ENCODE data around the gene COL27A1. TPM values are rescaled to one million over a fixed set of nuclear protein-coding genes. Genes with fewer than 3 reads are reported as not detected.
"Not testable (repeated sequence)": the region's sequence is repeated elsewhere in the genome, so short reads cannot be mapped to it uniquely, and the experiment has no call there.

COL27A1 gene
- total RNA-seq, 1 donor from 2014 or later = 3.9 TPM

DNA sequence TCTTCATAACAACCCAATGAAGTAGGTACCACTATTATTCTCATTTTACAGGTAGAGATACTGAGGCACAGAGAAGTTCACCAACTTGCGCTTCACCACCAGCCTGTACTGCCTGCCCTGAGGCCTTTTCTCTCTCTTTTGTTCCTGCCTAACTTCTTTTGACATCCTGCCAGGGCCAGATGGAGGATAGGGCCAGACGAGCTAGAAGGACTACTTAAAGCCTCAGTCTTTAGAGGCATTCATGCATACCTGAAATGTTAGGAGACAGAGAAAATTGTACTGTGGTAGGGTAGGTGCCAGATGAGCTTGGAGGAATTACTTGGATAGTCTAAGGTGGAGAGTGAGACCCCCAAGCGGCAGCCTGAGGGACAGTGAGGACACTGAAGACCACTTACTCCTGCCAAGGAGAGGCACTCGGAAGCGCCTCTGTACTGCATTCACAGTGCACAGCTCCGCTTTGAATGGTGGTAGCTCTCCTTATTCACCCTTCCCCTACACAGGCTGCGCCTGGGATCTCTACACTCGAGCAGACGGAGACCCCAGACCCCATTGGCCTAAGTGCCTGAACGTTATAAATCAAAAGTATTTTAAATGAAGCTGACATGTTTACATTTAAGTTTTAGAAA, 161.4 kb downstream of the COL27A1 start:
- Mint-ChIP-seq H3K4me1 (ENCODE audit: low read depth, unreplicated experiment) (peaks cover 6% of the 10 kb centered on the region), H3K4me3 (ENCODE audit: unreplicated experiment) (no peak overlapping the region), H3K9me3 (ENCODE audit: unreplicated experiment) (peaks cover 2% of the 10 kb centered on the region), H3K27me3 (ENCODE audit: unreplicated experiment) (peaks cover 4% of the 10 kb centered on the region), H3K27ac (ENCODE audit: unreplicated experiment) (no peak overlapping the region), H3K36me3 (ENCODE audit: unreplicated experiment) (no peaks in the 10 kb centered on the region)
- TF ChIP-seq CTCF (IDR thresholded peaks at IDR 0.05; ENCODE audit: partially characterized antibody, unreplicated experiment) = no peak
- no peak for DNase-seq

- TF ChIP-seq CTCF (IDR thresholded peaks at IDR 0.05; ENCODE audit: partially characterized antibody, unreplicated experiment) = no peak
- no peaks in the 10 kb centered on the region for H3K36me3 Mint-ChIP-seq (ENCODE audit: unreplicated experiment)
- no peak overlapping the region for H3K27ac Mint-ChIP-seq (ENCODE audit: unreplicated experiment)
- H3K4me3 Mint-ChIP-seq (ENCODE audit: unreplicated experiment) = no peak overlapping the region
- DNase-seq = no peak
- peaks cover 2% of the 10 kb centered on the region for H3K4me1 Mint-ChIP-seq (ENCODE audit: low read depth, unreplicated experiment)
- H3K9me3 Mint-ChIP-seq (ENCODE audit: unreplicated experiment) = peaks cover 2% of the 10 kb centered on the region
- H3K27me3 Mint-ChIP-seq (ENCODE audit: unreplicated experiment) = peaks cover 4% of the 10 kb centered on the region
Observed at GRCh38 chr9:114317665-114318357, 162.5 kb downstream of the COL27A1 start.

DNA sequence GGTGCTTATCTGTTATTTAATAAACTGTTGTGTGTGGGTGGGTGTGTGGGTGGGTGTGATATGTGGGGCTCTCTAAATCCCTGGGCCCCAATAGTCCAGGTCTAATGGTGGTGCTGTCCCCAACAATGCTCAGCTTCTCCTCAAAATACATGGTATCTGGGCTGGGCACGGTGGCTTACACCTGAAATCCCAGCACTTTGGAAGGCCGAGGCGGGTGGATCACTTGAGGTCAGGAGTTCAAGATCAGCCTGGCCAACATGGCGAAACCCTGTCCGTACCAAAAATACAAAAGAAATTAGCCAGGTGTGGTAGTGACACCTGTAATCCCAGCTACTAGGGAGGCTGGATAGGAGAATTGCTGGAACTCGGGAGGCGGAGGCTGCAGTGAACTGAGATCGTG, 163.1 kb downstream of the COL27A1 start:
- no peak for DNase-seq
- H3K36me3 Mint-ChIP-seq (ENCODE audit: unreplicated experiment) = no peaks in the 10 kb centered on the region
- peaks cover 2% of the 10 kb centered on the region for H3K4me1 Mint-ChIP-seq (ENCODE audit: low read depth, unreplicated experiment)
- H3K27me3 Mint-ChIP-seq (ENCODE audit: unreplicated experiment) = peaks cover 4% of the 10 kb centered on the region
- H3K4me3 Mint-ChIP-seq (ENCODE audit: unreplicated experiment) = no peak overlapping the region
- H3K9me3 Mint-ChIP-seq (ENCODE audit: unreplicated experiment) = peaks cover 2% of the 10 kb centered on the region
- TF ChIP-seq CTCF (IDR thresholded peaks at IDR 0.05; ENCODE audit: partially characterized antibody, unreplicated experiment) = no peak
- no peak overlapping the region for H3K27ac Mint-ChIP-seq (ENCODE audit: unreplicated experiment)

- Mint-ChIP-seq H3K4me1 (ENCODE audit: low read depth, unreplicated experiment) (peaks cover 2% of the 10 kb centered on the region), H3K9me3 (ENCODE audit: unreplicated experiment) (peaks cover 2% of the 10 kb centered on the region), H3K36me3 (ENCODE audit: unreplicated experiment) (no peaks in the 10 kb centered on the region), H3K27ac (ENCODE audit: unreplicated experiment) (no peak overlapping the region), H3K27me3 (ENCODE audit: unreplicated experiment) (peaks cover 4% of the 10 kb centered on the region), H3K4me3 (ENCODE audit: unreplicated experiment) (no peak overlapping the region)
- no peak for DNase-seq
- no peak for TF ChIP-seq CTCF (IDR thresholded peaks at IDR 0.05; ENCODE audit: partially characterized antibody, unreplicated experiment)
Observed at GRCh38 chr9:114319147-114319546, 163.8 kb downstream of the COL27A1 start.

DNA sequence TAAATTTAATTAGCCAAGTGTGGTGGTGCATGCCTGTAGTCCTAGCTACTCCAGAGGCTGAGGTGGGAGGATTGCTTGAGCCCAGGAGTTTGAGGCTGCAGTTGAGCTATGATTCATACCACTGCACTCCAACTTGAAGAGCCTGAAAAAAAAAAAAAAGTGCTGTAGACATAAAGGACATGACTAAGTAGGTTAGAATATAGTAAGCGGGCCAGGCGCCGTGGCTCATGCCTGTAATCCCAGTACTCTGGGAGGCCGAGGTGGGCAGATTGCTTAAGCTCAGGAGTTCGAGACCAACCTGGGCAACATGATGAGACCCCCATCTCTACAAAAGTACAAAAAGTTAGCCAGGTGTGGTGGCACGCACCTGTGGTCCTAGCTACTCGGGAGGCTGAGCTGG, 165.4 kb downstream of the COL27A1 start:
- not testable (repeated sequence) for H3K4me1 Mint-ChIP-seq (ENCODE audit: low read depth, unreplicated experiment); DNase-seq; H3K27ac Mint-ChIP-seq (ENCODE audit: unreplicated experiment); H3K9me3 Mint-ChIP-seq (ENCODE audit: unreplicated experiment); H3K36me3 Mint-ChIP-seq (ENCODE audit: unreplicated experiment); H3K27me3 Mint-ChIP-seq (ENCODE audit: unreplicated experiment); H3K4me3 Mint-ChIP-seq (ENCODE audit: unreplicated experiment)
